ENCODE data around the gene DDX19B. TPM values are rescaled to one million over a fixed set of nuclear protein-coding genes. Genes with fewer than 3 reads are reported as not detected.

DDX19B gene
- total RNA-seq, 1 experiment from 2014 or later, result 38.4 TPM

GRCh38 chr16:70251629-70252354 is 47.2 kb upstream of the DDX19B start, which contains the start of gene EXOSC6 (continued):
- TF ChIP-seq ARID4B (CRISPR knock-in tag; IDR thresholded peaks at IDR 0.05; ENCODE audit: borderline replicate concordance) (peak; percentile 79; the same call in 1 of the 2 replicates), MLX (CRISPR knock-in tag; IDR thresholded peaks at IDR 0.05) (0 out of 2 replicates have a peak, but pooled peaks have one; percentile 21), ZNF232 (CRISPR knock-in tag; IDR thresholded peaks at IDR 0.05) (peak; percentile 92), RELA (CRISPR knock-in tag; IDR thresholded peaks at IDR 0.05; ENCODE audit: borderline replicate concordance) (peak; percentile 91; the same call in 1 of the 2 replicates), CTCF (IDR thresholded peaks at IDR 0.05) (peak; percentile 84), USF2 (CRISPR knock-in tag; IDR thresholded peaks at IDR 0.05) (peak; percentile 63), CREM (CRISPR knock-in tag; IDR thresholded peaks at IDR 0.05) (peak; percentile 86), AFF4 (CRISPR knock-in tag; IDR thresholded peaks at IDR 0.05; ENCODE audit: borderline replicate concordance) (peak; percentile 97), ZNF281 (CRISPR knock-in tag; IDR thresholded peaks at IDR 0.05) (peak; percentile 93), NR1H2 (CRISPR knock-in tag; IDR thresholded peaks at IDR 0.05) (0 out of 2 replicates have a peak, but pooled peaks have one; percentile 39), ETV6 (CRISPR knock-in tag; IDR thresholded peaks at IDR 0.05) (peak; percentile 98), ZNF317 (CRISPR knock-in tag; IDR thresholded peaks at IDR 0.05; ENCODE audit: borderline replicate concordance, low read depth) (peak; percentile 61; the same call in 1 of the 2 replicates), ERG (CRISPR knock-in tag; IDR thresholded peaks at IDR 0.05) (no peak), STAT6 (CRISPR knock-in tag; conservative IDR thresholded peaks at IDR 0.05; ENCODE audit: low read depth) (peak; percentile 90; the same call in 1 of the 2 replicates), CREB1 (CRISPR knock-in tag; IDR thresholded peaks at IDR 0.05) (peak; percentile 97)

Data from WTC11 (cell line).